Vagina (tissue), 2 donors: ENCODE results near the gene C9orf78. TPM values are rescaled to one million over a fixed set of nuclear protein-coding genes. Genes with fewer than 3 reads are reported as not detected.

Source experiments
- DNase-seq, 2 donors: peaks; one replicate each; pipeline ENCODE4 v3.0.0-alpha.2; 2017; ENCODE audit errors: extremely low spot score in 2 of 2
- H3K27ac ChIP-seq: fragments of 200-600 bp; sonication (generic); one replicate; pipeline ENCODE4 v1.5.1; 2019
- H3K27me3 ChIP-seq: fragments of 200-600 bp; sonication (generic); one replicate; pipeline ENCODE4 v1.5.1; 2019
- H3K36me3 ChIP-seq, 2 donors: fragments of 200-600 bp; sonication (generic); one replicate each; pipeline ENCODE4 v1.5.1; 2017 to 2019
- H3K4me1 ChIP-seq: fragments of 200-600 bp; sonication (generic); one replicate; pipeline ENCODE4 v1.5.1; 2019
- H3K4me3 ChIP-seq, 2 donors: fragments of 200-600 bp; sonication (generic); 1 replicate in 1 of 2; 2 replicates in 1 of 2; pipeline ENCODE4 v1.5.1; 2016 to 2019
- H3K9me3 ChIP-seq: fragments of 200-600 bp; sonication (generic); one replicate; pipeline ENCODE4 v1.5.1; 2019
- CTCF ChIP-seq, 3 experiments: fragments of 450-650 bp in 2 of 3; fragments of 200-600 bp in 1 of 3; sonication (generic) in 1 of 3; IDR thresholded peaks; one replicate each; pipeline ENCODE4 v1.5.1; 2017 to 2019; ENCODE audit warnings: antibody characterized with exemption in 3 of 3, mild to moderate bottlenecking in 2 of 3, moderate library complexity in 2 of 3
- POLR2A ChIP-seq, 2 donors: fragments of 450-650 bp; IDR thresholded peaks; one replicate each; pipeline ENCODE4 v1.6.1; 2017; ENCODE audit warnings: antibody characterized with exemption in 2 of 2, mild to moderate bottlenecking in 2 of 2, moderate library complexity in 2 of 2
- POLR2AphosphoS5 ChIP-seq, 2 donors: sonication (generic); formaldehyde crosslinking; IDR thresholded peaks; one replicate each; pipeline ENCODE4 v1.9.0; 2017; ENCODE audit warnings: antibody characterized with exemption in 2 of 2, mild to moderate bottlenecking in 2 of 2, low read depth in 1 of 2; ENCODE audit not compliant: insufficient read depth in 1 of 2
- intact Hi-C: fragments of 100-400 bp; cut with DNase I; formaldehyde crosslinking; loops from one replicate; pipeline ENCODE4 v1.15.1; 2023
- total RNA-seq: library from RNA; depleted of rRNA; stranded (reverse); fragments of >200 nt; gene quantifications from one replicate; pipeline ENCODE4 v1.2.3, GENCODE V29; 2016

C9orf78 gene
- total RNA-seq, 1 donor from 2014 or later, result 36.6 TPM

GRCh38 chr9:129861447-129861827 lies 26.4 kb upstream of the C9orf78 start:
- no peak overlapping the region for H3K27ac ChIP-seq
- H3K4me3 ChIP-seq, result no peak overlapping the region
- H3K27me3 ChIP-seq, result no peaks in the 10 kb centered on the region
- intact Hi-C loops, result no loop called here
- peaks cover 0 to 56% of the 10 kb centered on the region in 2 donors for H3K36me3 ChIP-seq
- no peak for DNase-seq
- H3K4me1 ChIP-seq, result no peaks in the 10 kb centered on the region
- no peaks in the 10 kb centered on the region for H3K9me3 ChIP-seq
- TF ChIP-seq POLR2AphosphoS5 (IDR thresholded peaks at IDR 0.05; ENCODE audit: insufficient read depth in 1 of 2, low read depth in 1 of 2) (no peak), CTCF (IDR thresholded peaks at IDR 0.05) (no peak)

- H3K4me3 ChIP-seq, result no peak overlapping the region
- H3K27me3 ChIP-seq, result no peaks in the 10 kb centered on the region
- H3K36me3 ChIP-seq, result peaks cover 0 to 50% of the 10 kb centered on the region in 2 donors
- no peak for TF ChIP-seq POLR2AphosphoS5 (IDR thresholded peaks at IDR 0.05; ENCODE audit: insufficient read depth in 1 of 2, low read depth in 1 of 2)
- TF ChIP-seq POLR2A (IDR thresholded peaks at IDR 0.05), result no peak
- TF ChIP-seq CTCF (IDR thresholded peaks at IDR 0.05), result no peak
- H3K4me1 ChIP-seq, result no peaks in the 10 kb centered on the region
- H3K9me3 ChIP-seq, result no peaks in the 10 kb centered on the region
- intact Hi-C loops, result no loop called here
- DNase-seq, result no peak
- H3K27ac ChIP-seq, result no peak overlapping the region
Observed at GRCh38 chr9:129860653-129861446, 25.8 kb upstream of the C9orf78 start.

- H3K27me3 ChIP-seq, result no peaks in the 10 kb centered on the region
- no peak for DNase-seq
- H3K4me3 ChIP-seq, result no peak overlapping the region
- no peak overlapping the region for H3K27ac ChIP-seq
- TF ChIP-seq CTCF (IDR thresholded peaks at IDR 0.05), result no peak
- no peak for TF ChIP-seq POLR2AphosphoS5 (IDR thresholded peaks at IDR 0.05; ENCODE audit: insufficient read depth in 1 of 2, low read depth in 1 of 2)
- no peak for TF ChIP-seq POLR2A (IDR thresholded peaks at IDR 0.05)
- H3K4me1 ChIP-seq, result no peaks in the 10 kb centered on the region
- H3K9me3 ChIP-seq, result no peaks in the 10 kb centered on the region
- intact Hi-C loops, result no loop called here
- peaks cover 0 to 43% of the 10 kb centered on the region in 2 donors for H3K36me3 ChIP-seq
Observed at GRCh38 chr9:129858167-129858962, 23.3 kb upstream of the C9orf78 start.

GRCh38 chr9:129857207-129857606 lies 22.1 kb upstream of the C9orf78 start:
- Histone ChIP-seq H3K4me1 (no peaks in the 10 kb centered on the region), H3K9me3 (no peaks in the 10 kb centered on the region), H3K4me3 (no peak overlapping the region), H3K27me3 (no peaks in the 10 kb centered on the region), H3K36me3 (peaks cover 0 to 52% of the 10 kb centered on the region in 2 donors), H3K27ac (no peak overlapping the region)
- no peak for DNase-seq
- TF ChIP-seq CTCF (IDR thresholded peaks at IDR 0.05) (no peak), POLR2A (IDR thresholded peaks at IDR 0.05) (no peak), POLR2AphosphoS5 (IDR thresholded peaks at IDR 0.05; ENCODE audit: insufficient read depth in 1 of 2, low read depth in 1 of 2) (no peak)
- intact Hi-C loops, result no loop called here
